GM06990 (cell line): ENCODE data around the gene ENDOU.
A peak's percentile ranks its signal among the peaks of the same experiment; 100 is the strongest.

Experiments used
- DNase-seq: peaks from one replicate; pipeline ENCODE4 v3.0.0-alpha.2; 2011; ENCODE audit not compliant: insufficient read length; ENCODE audit errors: extremely low read depth
- H3K27me3 ChIP-seq: replicated peaks from 2 replicates; pipeline ENCODE4 v1.6.0; 2011; ENCODE audit warnings: low read length; ENCODE audit not compliant: control insufficient read depth, insufficient read depth
- H3K36me3 ChIP-seq: 2 replicates; pipeline ENCODE4 v1.5.1; 2011; ENCODE audit warnings: low read length; ENCODE audit not compliant: control insufficient read depth, insufficient read depth
- H3K4me3 ChIP-seq: replicated peaks from 2 replicates; pipeline ENCODE4 v1.5.1; 2011; ENCODE audit warnings: low read depth, mild to moderate bottlenecking, control low read depth, low read length
- TF ChIP-seq, protein P1 (sequence below): IDR thresholded peaks from 2 replicates; pipeline ENCODE4 v1.5.1; 2011; ENCODE audit warnings: low read length, control low read depth, mild to moderate bottlenecking, inconsistent platforms; ENCODE audit not compliant: insufficient read depth, poor library complexity, severe bottlenecking

The ENDOU gene

DNA sequence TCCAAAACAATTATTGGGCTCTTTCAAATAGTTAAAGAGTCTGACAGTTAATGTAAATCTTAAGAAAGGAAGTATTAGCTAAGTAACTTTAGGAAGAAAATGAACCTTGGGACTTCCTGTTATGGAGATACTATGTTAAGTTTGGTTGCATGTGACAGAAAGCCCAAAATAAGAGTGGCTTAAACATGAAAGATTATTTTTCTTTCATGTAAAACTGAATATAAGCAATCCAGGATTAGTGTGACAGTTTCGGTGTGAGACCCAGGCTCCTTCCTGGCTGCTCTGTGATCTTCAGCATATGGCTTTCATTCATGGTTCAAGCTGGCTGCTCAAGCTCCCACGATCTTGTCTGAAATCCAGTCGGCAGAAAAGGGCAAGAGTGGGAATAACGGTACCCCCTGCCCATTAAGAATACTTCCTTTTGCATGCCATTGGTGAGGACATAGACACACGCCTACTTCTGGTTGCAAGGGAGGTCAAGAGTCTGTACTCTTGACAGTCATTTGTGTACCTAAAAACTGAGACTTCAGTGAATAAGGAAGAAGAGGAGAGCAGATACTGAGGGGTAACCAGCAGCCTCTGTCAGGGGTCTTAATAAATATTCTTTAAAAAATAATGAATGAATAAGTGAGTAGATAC lies 17.3 kb downstream of the ENDOU start:
- no peak for DNase-seq
- Histone ChIP-seq H3K27me3 (no peaks in the 10 kb centered on the region), H3K4me3 (peak overlapping the region; percentile 0; the same call in 1 of the 2 replicates), H3K36me3 (no peaks in the 10 kb centered on the region)
- TF ChIP-seq, protein P1, sequence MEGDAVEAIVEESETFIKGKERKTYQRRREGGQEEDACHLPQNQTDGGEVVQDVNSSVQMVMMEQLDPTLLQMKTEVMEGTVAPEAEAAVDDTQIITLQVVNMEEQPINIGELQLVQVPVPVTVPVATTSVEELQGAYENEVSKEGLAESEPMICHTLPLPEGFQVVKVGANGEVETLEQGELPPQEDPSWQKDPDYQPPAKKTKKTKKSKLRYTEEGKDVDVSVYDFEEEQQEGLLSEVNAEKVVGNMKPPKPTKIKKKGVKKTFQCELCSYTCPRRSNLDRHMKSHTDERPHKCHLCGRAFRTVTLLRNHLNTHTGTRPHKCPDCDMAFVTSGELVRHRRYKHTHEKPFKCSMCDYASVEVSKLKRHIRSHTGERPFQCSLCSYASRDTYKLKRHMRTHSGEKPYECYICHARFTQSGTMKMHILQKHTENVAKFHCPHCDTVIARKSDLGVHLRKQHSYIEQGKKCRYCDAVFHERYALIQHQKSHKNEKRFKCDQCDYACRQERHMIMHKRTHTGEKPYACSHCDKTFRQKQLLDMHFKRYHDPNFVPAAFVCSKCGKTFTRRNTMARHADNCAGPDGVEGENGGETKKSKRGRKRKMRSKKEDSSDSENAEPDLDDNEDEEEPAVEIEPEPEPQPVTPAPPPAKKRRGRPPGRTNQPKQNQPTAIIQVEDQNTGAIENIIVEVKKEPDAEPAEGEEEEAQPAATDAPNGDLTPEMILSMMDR: no peak

DNA sequence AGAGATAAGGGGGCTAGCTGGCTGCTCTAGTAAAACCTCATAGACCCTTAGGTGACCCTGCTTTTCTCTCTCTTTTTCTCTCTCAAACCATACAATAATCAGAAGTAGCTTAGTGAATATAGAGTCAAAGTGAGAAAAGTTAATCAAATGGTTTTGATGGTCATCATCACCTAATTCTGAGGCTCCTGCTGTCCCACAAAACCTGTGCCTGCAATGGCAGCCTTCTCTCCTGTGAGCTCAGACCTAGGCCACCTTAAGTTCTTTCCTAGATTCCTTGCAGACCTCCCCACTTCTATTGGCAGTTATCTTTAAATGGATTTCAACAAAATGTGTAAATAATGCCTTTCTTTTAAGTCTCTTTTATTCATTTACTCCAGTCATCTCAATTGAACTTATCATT lies 17.9 kb downstream of the ENDOU start:
- H3K27me3 ChIP-seq: no peaks in the 10 kb centered on the region
- TF ChIP-seq, protein P1: no peak
- H3K4me3 ChIP-seq: no peak overlapping the region; the same call in 1 of the 2 replicates
- no peaks in the 10 kb centered on the region for H3K36me3 ChIP-seq
- no peak for DNase-seq

DNA sequence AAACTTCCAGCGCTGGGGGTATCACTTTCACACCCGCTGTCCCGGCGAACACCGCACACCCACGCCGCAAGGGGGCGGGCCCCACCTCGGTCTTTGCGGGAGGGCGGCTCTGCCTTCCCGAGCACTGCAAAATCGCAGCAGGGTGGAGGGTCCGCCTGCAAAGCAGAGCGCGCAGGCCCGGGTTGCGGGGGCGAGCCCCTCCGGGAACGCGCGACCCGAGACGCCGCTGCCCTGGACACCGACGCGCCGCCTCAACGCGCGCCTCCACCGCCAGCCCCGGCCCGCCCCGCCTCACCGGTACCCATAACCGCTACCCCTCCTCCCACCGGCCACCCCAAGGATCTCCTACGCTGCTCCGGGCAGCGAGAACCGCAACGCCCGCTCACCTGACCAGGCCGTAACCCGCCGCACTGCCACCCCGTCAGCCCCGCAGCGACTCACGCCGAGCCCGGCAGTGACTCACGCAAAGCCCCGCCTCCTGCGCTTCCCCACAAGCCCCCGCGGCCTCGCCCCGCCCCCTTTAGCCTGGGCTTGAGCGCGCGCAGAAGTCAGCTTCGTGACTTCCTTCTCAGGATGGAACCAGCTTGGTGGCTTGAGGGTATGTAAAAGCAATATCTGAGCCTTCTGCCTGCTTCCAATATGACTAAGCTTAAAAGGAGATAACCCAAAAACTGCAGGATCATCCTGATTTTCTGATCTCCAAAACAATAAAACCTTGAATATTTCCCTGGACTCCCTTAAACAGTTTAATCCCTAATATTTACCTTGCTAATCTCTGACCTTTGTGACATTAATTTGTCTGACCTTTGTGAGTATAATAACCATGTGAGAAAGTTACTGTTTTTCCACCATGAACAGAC lies 19.5 kb downstream of the ENDOU start, which contains the start of gene RPAP3:
TSS of gene RPAP3 (minus strand) at position 465 of the 860 bp plus-strand sequence. CDS start 3,190 bp downstream, outside the sequence.
- H3K36me3 ChIP-seq: no peaks in the 10 kb centered on the region
- peak within 1 kb of the TSS; percentile 93 for H3K4me3 ChIP-seq
- DNase-seq: peak; percentile 94
- TF ChIP-seq, protein P1: peak; percentile 67
- no peaks in the 10 kb centered on the region for H3K27me3 ChIP-seq

DNA sequence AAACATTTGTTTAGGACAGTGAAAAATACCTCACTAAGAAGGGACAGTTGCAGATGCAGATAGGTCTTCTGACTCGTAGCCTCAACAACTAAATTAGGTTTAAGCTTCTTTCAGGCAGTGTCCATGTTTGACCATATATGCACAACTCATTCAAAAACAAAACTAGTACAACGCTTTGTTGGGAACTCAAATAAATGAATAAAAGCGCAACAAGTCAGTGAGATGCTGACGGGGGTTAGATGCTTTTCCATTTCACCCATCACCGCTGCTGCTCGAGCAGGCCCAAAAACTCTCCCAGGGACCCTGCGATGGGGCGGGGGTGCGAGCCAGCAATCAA lies 20.1 kb downstream of the ENDOU start:
- no peak for DNase-seq
- no peaks in the 10 kb centered on the region for H3K27me3 ChIP-seq
- peaks cover 2% of the 10 kb centered on the region for H3K36me3 ChIP-seq
- TF ChIP-seq, protein P1: no peak
- H3K4me3 ChIP-seq: peak overlapping the region; percentile 93

DNA sequence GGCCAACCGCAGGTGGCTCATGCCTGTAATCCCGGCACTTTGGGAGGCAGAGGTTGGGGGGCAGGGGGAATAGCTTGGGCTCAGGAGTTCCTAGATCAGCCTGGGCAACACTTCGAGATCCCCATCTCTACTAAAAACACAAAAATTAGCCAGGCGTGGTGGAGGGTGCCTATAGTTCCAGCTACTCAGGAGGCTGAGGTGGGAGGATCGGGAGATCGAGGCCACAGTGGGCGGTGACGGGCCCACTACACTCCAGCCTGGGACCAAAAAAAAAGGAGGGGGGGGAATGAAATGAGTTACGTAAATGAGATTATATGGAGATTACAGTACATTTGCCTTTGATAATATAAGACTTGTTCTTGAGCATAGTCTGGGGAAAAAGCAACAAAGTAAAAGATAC lies 20.6 kb downstream of the ENDOU start:
- peak overlapping the region; percentile 93 for H3K4me3 ChIP-seq
- no peaks in the 10 kb centered on the region for H3K27me3 ChIP-seq
- no peak for DNase-seq
- TF ChIP-seq, protein P1: no peak
- H3K36me3 ChIP-seq: peaks cover 2% of the 10 kb centered on the region
